HG03558 (cell line): ENCODE measurements around the gene CAMKK2.
"Not testable (repeated sequence)": the region's sequence is repeated elsewhere in the genome, so short reads cannot be mapped to it uniquely, and the experiment has no call there.

Experiments
- ATAC-seq: cut with Tn5 transposase; IDR thresholded peaks from one replicate; pipeline ENCODE4 v1.9.1; 2021; ENCODE audit warnings: moderate number of reproducible peaks; ENCODE audit not compliant: unreplicated experiment; ENCODE audit errors: extremely low read depth

Gene CAMKK2

GRCh38 chr12:121205491-121205890, 91.0 kb downstream of the CAMKK2 start:
- ATAC-seq: no peak

GRCh38 chr12:121203482-121203881, 93.0 kb downstream of the CAMKK2 start:
- ATAC-seq: no peak

- no peak for ATAC-seq
Measured at GRCh38 chr12:121202407-121203355, 93.8 kb downstream of the CAMKK2 start.

- not testable (repeated sequence) for ATAC-seq
Measured at GRCh38 chr12:121201140-121201539, 95.4 kb downstream of the CAMKK2 start.

DNA sequence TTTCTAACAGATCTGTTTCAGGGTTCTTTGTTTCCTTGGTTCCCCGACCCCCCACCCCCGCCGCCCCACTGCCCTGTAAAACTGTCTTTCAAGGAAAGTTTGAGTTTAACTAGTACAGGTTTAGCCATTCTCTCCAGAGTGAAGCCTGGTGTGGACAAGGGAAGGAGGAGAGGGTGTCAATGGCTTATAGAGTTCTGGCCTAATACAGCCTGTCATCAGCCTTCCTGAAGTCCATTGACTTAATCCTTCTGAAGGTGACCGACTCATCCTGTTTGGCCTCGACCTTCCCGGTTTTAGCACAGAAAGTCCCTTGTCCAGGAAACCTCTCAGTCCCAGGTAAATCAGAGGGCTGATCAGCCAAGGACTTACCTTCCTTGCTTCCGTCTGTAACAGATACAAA, 97.6 kb downstream of the CAMKK2 start:
- no peak for ATAC-seq

GRCh38 chr12:121196902-121197301, 99.6 kb downstream of the CAMKK2 start:
- ATAC-seq: no peak

GRCh38 chr12:121191151-121191550, 105.4 kb downstream of the CAMKK2 start:
- ATAC-seq: no peak

DNA sequence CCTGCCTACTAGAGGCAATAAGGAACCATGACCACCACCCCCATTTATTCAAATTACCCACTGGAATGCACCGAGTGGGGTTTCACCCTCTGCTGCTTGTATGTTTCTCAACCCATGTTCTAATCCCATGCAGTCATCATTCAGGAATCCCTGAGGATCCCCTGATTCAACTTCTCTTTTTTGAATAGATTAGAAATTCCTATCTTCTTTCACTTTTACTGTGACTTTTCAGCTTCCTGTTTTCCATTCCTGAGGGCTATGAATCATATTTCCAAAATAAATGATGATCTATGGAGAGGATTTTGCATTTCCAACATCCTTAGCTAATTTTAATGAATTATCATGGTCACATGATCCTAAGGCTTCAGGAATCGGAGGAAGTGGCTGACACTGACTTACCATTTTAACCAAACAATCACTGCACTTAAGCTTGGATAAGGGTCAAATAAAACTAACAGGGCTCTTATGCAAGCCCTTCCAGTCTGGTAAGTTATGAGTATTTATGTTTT, 105.9 kb downstream of the CAMKK2 start:
- no peak for ATAC-seq

- no peak for ATAC-seq
Measured at GRCh38 chr12:121189619-121190155, 106.8 kb downstream of the CAMKK2 start.

- ATAC-seq: no peak
Measured at GRCh38 chr12:121189131-121189530, 107.4 kb downstream of the CAMKK2 start.

DNA sequence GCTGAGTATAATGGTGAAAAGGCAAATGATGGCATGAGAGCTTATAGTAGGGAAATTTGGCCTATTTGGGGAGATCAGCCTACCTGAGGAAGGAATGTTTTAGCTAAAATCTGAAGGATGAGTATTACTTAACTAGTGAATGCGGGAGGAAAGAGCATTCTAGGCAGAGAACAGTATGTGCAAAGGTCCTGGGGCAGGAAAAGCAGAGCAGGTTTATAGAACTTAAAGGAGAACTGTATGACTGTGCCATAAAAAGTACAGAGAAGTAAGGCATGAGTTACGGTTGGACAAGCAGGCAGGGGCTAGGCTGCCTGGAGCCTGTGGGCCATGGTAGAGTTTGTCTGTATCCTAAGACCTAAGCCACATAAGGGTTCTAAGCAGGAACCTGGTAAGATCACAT, 108.3 kb downstream of the CAMKK2 start:
- no peak for ATAC-seq
